NT2/D1 (cell line): Measurements from ENCODE around the gene BOC.

Source experiments
- SUZ12 ChIP-seq: IDR thresholded peaks from 2 replicates; pipeline ENCODE4 v1.6.1; 2011; ENCODE audit not compliant: insufficient read length, insufficient read depth; ENCODE audit errors: extremely low read depth
- YY1 ChIP-seq: IDR thresholded peaks from 2 replicates; pipeline ENCODE4 v1.6.1; 2011; ENCODE audit not compliant: insufficient read length, insufficient read depth
- ZNF274 ChIP-seq: IDR thresholded peaks from 2 replicates; pipeline ENCODE4 v1.6.1; 2011; ENCODE audit warnings: mild to moderate bottlenecking, low read depth, low read length

DNA sequence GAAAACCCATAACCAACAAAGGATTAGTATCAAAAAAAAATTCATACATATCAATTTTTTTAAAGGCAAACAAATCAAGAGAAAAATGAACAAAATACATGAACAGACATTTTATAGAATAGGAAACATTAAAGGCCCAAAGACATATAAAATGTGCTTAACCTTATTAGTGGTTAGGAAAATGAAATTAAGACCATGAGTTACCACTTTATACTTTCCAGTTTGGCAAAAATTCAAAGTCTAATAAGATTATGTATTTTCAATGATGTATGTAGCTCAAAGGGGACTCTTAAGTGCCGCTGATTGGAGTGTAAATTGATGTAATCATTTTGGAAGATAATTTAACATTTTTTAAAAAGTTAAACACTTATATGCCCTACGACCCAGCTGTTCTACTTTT is 89.2 kb downstream of the BOC start:
- TF ChIP-seq ZNF274 (no peak), SUZ12 (no peak), YY1 (no peak)
